Measurements from ENCODE around the gene DNAJB11.

The DNAJB11 gene

GRCh38 chr3:186598108-186598784 lies 27.7 kb downstream of the DNAJB11 start:
- DNase-seq: no peak

- no peak for DNase-seq
Observed at GRCh38 chr3:186598794-186599141, 28.2 kb downstream of the DNAJB11 start.

GRCh38 chr3:186599142-186599784 lies 28.7 kb downstream of the DNAJB11 start:
- no peak for DNase-seq

- DNase-seq: no peak
Observed at GRCh38 chr3:186599785-186600166, 29.3 kb downstream of the DNAJB11 start.

- no peak for DNase-seq
Observed at GRCh38 chr3:186600896-186601295, 30.4 kb downstream of the DNAJB11 start.

GRCh38 chr3:186603159-186603558 lies 32.6 kb downstream of the DNAJB11 start:
- no peak for DNase-seq

- no peak for DNase-seq
Observed at GRCh38 chr3:186605078-186605477, 34.6 kb downstream of the DNAJB11 start.

- no peak for DNase-seq
Observed at GRCh38 chr3:186605561-186606545, 35.3 kb downstream of the DNAJB11 start.

- DNase-seq: no peak
Observed at GRCh38 chr3:186608624-186609215, 38.2 kb downstream of the DNAJB11 start.

- no peak for DNase-seq
Observed at GRCh38 chr3:186609247-186609868, 38.8 kb downstream of the DNAJB11 start.

- DNase-seq: no peak
Observed at GRCh38 chr3:186612065-186612464, 41.5 kb downstream of the DNAJB11 start.

GRCh38 chr3:186612721-186613636 lies 42.5 kb downstream of the DNAJB11 start, which contains the start of gene AHSG:
TSS of gene AHSG (plus strand) at chr3:186613060. CDS start at chr3:186613142, 82 bp downstream.
- no peak for DNase-seq

- DNase-seq: no peak
Observed at GRCh38 chr3:186613637-186614265, 43.2 kb downstream of the DNAJB11 start.

- no peak for DNase-seq
Observed at GRCh38 chr3:186614266-186614596, 43.7 kb downstream of the DNAJB11 start.

- DNase-seq: peak; percentile 57
Observed at GRCh38 chr3:186614597-186615483, 44.3 kb downstream of the DNAJB11 start.

GRCh38 chr3:186616299-186616617 lies 45.7 kb downstream of the DNAJB11 start:
- DNase-seq: no peak

GRCh38 chr3:186617036-186617946 lies 46.8 kb downstream of the DNAJB11 start:
- peak; percentile 77 for DNase-seq

GRCh38 chr3:186618318-186618938 lies 47.9 kb downstream of the DNAJB11 start:
- DNase-seq: no peak

- DNase-seq: no peak
Observed at GRCh38 chr3:186619787-186620212, 49.3 kb downstream of the DNAJB11 start.

Measured in NCI-H446 treated with DMSO at 0.1 percent for 48 hours (cell line).